Right lobe of liver (tissue), 4 donors: ENCODE results near the gene CHN2.

Experiments used
- POLR2A ChIP-seq: fragments of 450-650 bp; IDR thresholded peaks from one replicate; pipeline ENCODE4 v1.6.1; 2017; ENCODE audit warnings: antibody characterized with exemption, mild to moderate bottlenecking
- TF ChIP-seq, protein P1 (sequence below), 4 donors: fragments of 200-600 bp in 3 of 4; fragments of 450-650 bp in 1 of 4; IDR thresholded peaks; one replicate each; pipeline versions ENCODE4 v1.5.1 to v1.8.0; 2016 to 2022; ENCODE audit warnings: antibody characterized with exemption in 4 of 4, mild to moderate bottlenecking in 2 of 4
- donor health status: DM: no; HTN: no; CAD: no.
- donor health status: DM: no; HTN: no; CAD: no.
- donor health status: DM: no; HTN: yes; CAD: no.

DNA sequence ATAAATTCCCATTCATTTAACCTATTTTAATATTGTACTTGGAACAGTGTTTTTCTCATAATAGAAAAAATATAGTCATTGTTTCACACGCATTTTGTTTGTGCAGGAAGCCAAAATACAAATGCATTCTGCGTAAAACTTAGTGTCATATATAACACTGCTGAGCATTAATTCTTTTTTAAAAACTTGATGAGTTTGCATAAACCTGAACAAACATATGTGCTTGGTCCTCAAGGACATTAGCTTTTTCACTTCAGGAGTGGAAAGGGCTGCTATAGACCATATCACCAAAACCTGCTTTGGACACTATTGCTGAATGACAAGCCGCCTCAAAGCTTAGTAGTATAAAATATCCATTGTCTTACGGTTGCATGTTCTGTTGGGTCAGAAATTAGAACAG is 267.4 kb downstream of the CHN2 start:
- TF ChIP-seq, protein P1, sequence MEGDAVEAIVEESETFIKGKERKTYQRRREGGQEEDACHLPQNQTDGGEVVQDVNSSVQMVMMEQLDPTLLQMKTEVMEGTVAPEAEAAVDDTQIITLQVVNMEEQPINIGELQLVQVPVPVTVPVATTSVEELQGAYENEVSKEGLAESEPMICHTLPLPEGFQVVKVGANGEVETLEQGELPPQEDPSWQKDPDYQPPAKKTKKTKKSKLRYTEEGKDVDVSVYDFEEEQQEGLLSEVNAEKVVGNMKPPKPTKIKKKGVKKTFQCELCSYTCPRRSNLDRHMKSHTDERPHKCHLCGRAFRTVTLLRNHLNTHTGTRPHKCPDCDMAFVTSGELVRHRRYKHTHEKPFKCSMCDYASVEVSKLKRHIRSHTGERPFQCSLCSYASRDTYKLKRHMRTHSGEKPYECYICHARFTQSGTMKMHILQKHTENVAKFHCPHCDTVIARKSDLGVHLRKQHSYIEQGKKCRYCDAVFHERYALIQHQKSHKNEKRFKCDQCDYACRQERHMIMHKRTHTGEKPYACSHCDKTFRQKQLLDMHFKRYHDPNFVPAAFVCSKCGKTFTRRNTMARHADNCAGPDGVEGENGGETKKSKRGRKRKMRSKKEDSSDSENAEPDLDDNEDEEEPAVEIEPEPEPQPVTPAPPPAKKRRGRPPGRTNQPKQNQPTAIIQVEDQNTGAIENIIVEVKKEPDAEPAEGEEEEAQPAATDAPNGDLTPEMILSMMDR (IDR thresholded peaks at IDR 0.05) = no peak
- no peak for TF ChIP-seq POLR2A
